Measurements from ENCODE around the gene TRIO.
"Not testable (repeated sequence)": the region's sequence is repeated elsewhere in the genome, so short reads cannot be mapped to it uniquely, and the experiment has no call there.

Gene TRIO

DNA sequence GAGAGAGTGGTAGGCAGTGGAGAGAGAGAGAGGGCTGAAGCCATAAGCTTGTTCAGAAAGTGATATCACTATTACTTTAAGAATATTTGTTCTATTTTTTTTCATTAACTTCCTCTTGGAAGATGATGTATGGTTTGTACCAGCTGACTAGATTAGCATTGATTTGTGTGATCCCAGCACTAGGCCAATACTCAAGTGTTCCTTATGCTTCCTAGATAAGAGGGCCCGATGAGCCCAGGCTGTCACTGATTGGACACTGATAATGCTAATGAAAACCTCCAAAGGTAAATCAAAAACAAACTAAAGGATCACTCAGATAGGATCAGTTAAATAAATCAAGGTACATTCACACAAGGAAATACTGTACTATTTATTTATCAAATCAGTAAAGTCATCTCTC, 385.8 kb downstream of the TRIO start:
- DNase-seq, result no peak

DNA sequence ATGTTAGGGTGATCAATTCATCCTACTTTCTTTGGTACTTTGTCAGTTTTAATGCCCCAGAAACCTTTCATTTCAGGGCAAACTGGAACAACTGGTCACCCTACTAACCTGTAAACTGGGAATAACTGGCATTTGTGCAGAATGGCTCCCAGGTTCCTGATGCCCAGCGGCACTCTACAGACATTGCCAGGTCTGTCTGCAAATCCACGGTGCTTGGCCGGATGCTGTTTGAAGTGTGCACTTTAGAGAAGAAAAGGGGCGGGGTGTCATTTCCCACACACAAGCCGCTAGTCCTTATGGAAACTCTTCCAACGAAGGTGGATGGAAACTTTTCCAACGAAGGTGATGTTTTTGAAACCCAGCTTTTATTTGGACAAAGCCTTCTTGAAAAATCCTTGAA, 388.5 kb downstream of the TRIO start:
- no peak for DNase-seq

DNA sequence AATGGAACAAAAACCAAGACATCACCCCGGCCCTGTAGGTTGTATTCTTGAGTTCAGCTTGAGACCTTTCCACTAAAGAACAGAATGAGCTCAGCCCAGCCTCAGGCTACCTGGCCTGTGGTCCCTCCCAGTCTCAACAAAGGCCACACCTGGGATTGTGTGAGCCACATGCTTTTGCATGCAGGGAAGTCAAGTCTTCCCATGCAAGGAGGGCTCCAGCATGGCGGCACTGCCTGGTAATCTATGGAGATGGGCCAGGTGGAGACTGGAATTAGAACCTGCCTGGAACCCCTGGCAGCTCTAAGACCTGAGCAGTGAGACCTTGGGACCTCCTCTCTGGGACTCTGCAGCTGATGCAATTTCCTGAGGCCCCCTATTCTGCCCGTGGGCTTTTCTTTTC, 389.0 kb downstream of the TRIO start:
- no peak for DNase-seq

DNA sequence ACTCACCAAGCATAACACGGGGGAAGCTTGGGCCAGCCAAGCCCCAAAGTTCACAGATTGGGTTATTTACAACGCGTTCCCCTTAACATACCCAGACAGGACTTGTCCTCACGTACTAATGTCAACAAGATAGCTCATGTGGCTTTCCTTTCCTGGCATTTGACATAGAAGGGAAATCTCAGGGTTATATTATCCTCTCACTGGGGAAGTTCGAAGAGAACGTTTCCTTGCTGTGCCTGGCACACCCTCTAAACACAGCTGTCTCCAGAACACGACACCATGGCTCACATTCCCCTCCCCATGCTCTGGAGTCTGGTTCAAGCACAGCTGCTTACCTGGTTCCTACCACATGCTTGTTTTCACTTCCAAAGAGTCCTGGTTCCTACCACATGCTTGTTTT, 391.6 kb downstream of the TRIO start:
- DNase-seq, result no peak

DNA sequence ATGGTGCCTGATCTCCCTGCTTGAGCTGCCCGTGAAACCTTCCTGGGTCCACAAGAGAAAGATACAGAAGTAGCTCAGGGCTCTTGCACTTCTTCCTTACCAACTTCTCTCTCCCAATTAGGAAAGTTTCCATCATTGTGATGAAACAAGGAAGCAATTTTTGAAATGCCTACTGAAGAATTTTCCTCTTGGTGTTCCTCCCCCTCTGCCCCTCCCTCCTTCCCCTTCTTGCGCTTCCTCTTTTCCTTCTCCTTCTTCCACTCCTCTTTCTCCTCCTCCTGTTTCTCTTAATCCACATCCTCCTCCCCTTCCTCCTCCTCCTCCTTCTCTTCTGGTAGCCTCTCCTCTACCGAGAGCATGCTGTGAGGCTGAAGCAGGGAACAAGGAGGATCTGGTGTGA, 402.2 kb downstream of the TRIO start:
- no peak for DNase-seq

DNA sequence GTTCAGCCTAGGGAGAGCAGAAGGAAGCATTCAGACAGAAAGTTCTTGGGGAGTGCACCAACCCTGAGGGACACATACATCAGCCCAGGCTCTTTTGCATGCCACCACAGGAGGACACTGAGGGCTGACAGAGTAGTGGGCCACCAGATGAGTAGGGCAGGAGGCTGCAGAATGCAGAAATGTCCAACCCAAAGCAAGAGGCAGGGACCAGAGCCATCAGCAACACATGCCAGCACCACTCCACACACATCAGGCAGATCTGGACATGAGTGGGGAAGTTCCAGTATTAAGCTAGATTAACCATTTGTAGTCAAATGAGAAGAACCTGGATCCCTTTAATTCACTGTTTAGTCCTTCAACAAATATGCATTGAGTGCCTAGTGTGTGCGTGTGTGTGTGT, 402.7 kb downstream of the TRIO start:
- no peak for DNase-seq

DNA sequence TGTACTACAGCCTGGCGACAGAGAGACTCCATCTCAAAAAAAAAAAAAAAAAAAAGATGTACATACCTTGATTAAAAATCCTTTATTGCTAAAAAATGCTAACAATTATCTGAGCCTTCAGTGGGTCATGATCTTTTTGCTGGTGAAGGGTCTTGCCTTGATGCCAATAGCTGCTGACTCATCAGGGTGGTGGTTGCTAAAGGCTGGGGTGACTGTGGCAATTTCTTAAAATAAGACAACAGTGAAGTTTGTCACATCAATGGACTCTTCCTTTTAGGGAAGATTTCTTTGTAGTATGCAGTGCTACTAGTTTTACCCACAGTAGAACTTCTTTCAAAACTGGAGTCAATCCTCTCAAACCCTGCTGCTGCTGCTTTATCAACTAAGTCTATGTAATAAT, 404.5 kb downstream of the TRIO start:
- no peak for DNase-seq

DNA sequence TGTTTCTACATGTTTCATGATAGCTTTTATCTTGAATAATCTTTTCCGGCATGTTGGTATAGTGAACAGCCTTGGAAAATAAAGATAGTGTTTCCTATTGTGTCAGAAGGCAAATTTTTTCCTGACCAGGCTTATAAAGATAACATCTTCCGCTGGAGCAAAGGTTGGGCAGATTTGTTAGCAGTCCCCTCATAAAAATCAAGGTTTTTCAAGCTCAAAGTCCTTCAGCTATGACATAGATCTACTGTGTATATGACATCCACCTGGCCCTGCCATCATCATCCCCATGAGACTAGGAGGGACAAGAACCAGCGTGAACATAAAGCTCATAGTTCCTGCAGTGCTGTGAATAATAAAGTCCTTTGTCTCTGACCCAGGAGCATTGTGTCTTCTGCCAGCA, 408.1 kb downstream of the TRIO start:
- no peak for DNase-seq

DNA sequence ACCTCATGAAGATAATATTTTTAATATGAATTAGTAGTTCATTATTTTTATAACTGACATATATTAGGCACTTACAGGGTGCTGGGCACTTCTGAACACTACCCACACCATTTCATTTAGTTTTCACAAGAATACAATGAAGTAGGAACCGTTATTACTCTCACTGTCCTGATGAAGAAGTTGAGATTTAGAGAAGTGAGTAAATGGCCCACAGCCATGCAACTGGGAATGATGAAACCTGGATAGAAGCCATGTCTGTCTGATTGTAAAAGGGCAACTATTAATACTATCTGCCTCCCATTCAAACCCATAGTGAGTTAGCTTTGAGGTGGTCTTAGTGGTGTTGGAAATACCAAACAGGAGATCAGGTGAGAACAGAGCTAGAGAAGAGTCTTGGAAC, 408.9 kb downstream of the TRIO start:
- no peak for DNase-seq

DNA sequence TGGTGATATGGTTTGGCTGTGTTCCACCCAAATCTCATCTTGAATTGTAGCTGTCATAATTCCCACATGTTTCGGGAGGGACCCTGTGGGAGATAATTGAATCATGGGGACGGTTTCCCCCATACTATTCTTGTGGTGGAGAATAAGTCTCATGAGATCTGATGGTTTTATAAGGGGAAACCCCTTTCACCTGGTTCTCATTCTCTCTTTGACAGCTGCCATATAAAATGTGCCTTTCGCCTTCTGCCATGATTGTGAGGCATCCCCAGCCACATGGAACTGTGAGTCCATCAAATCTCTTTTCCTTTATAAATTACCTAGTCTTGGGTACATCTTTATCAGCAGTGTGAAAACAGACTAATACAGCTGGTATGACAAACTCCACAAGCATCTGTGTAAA, 411.1 kb downstream of the TRIO start:
- DNase-seq, result not testable (repeated sequence)

DNA sequence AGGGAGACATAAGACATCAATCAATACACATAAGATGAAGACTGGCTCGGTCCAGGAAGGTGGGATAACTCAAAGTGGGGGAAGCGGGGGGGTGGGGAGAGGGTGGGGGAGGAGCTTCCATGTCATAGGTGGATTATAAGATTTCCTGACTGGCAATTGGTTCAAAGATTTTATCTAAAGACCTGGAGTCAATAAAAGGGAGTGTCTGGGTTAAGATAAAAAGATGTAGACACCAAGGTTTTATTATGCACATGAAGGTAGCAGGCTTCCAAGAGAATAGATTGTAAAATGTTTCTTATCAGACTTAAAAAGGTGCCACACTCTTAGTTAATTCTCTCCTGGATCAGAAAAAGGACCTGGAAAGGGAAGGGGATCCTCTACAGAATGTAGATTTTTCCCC, 412.9 kb downstream of the TRIO start:
- no peak for DNase-seq

DNA sequence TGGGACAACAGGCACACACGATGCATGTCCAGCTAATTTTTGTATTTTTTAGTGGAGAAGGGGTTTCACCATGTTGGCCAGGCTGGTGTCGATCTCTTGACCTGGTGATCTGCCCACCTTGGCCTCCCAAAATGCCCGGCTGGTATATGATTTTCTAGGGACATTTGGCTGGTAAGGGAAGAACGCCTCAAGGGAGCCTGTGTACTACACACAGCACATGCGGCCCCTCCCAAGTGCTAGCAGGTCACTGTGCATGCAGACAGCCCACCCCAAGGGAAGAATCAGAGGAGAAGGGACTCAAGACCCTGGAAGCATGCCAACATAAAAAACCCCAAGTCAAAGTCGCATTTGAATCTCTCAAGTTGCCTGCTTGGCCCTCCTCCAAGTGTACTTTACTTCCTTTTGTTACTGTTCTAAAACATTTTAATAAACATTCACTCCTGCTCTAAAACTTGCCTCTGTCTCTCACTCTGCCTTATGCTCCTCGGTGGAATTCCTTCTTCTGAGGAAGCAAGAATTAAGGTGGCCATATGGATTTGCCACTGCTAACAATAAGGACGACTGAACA, 414.1 kb downstream of the TRIO start:
- DNase-seq, result no peak

DNA sequence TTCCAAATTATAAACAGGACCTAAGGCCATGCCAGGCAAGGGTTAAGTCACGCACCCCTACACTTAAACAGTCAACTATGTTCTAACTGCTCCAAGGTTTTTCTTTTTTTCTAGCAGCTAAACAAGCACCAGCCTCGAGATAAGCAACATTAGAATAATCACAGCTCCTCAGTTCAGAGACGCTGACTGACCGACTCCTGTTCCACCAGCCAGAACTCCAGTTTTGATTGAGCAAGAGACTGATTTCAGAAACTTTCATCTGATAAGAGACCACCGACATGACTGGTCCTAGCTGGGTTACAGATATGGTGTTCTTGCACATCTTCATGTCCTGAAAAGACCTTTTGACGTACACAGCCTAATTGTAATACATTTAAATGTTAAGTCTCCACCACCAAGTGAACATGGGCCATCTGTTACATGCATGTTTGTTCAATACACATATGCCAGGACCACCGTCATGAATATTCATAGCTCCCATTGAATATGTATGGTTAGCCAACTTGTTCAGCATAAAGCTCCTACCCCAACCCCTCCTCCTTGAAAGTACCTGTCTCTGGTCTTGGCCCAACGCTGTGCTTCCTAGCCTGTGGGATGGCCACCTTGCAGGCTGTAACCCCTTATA, 414.8 kb downstream of the TRIO start:
- DNase-seq, result no peak

All from activated CD8-positive, alpha-beta memory T cell treated with anti-CD3 and anti-CD28 coated beads for 24 hours (primary cell).